GM21515 (cell line): ENCODE data around the gene EXOG.

ENCODE experiments used
- ATAC-seq: cut with Tn5 transposase; IDR thresholded peaks from one replicate; pipeline ENCODE4 v1.9.1; 2021; ENCODE audit not compliant: unreplicated experiment

Gene EXOG

DNA sequence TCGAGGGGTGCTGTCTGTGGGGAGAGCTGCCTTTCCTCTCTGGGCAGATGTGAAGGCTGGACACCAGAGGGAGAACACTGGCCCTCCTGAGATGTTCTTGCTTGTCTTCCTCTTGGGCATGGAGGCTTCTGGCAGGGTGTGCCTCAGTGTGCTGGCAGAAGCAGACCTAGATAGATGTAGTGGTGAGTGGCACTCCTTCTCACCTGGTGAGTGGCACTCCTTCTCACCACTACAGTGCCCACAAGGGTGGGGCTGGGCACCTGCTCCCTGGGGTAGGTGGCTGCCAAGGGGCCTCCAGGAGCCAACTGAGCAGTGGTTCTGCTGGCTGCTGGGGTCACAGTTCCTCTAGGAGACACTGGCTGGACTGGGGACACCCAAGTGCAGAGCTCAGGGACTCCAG, 23.8 kb upstream of the EXOG start:
- ATAC-seq: no peak

DNA sequence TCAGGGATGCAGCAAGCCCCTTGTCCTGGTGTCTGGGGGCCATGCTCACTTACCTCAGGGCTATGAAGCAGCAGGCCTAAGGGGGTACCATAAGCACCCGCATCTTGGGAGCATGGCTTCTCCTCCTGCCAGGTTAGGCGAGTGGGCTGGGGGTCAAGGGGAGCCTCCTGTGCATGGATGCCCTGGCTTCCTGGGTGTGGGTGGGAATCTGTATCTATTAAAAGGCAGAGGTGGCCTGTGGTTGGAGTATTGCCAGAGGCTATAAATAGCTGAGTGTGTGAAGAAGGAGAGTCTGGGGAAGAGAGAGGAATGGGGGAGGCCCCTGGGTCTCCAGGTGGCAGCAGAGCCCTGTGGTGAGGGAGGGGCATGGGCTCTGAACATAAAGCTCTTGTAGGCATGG, 22.9 kb upstream of the EXOG start:
- ATAC-seq: no peak

DNA sequence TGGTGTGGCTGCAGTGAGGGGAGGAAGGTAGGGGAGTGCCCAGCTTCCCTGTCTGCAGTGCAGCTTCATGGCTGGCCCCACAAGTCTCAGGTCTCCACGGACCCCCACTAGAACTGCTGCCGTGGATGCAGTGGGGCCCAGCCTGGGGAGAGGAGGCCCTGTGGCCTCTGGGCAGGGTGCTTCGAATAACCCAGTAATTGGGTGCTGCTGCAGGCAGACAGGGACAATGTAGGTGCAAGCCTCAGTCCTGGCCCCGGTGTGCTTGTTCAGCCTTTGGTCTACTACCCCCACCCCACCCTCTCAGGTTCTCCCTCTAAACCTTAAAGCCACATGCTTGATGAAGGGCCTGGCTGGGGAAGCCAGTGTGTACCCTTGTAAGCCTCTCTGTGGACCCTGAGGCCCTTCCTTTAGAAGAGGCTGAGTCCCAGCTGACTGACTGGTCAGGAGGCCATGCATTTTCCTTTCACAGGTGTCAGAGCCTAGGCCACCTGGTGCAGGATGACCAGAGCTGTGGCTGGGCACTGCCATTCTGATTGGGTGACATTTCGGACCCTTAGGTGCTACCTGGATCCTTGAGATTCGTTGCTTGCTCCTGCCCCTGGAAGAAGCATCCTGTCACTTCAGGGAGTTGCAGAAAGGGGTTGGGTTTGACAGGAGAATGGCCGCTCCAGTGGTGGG, 21.1 kb upstream of the EXOG start:
- no peak for ATAC-seq

DNA sequence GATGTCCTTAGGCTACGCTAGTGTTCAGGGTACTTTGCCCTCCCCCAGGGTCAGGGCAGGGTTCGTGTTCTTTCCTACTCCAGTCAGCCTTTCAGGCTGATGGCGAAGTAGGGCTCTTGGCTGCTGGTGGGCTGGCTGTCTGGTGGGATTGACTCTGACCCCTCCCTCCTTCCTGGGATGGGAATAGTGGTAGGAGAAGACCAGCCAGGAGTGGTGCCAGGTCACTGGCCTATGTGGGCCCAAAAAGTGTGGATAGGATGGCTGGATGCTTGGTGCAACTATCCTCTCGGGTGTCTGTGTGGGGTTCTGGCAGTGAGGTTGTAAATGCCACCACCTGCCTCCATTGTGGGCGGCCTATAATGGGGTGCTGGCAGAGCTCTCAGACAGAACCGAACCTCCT, 20.4 kb upstream of the EXOG start:
- no peak for ATAC-seq

DNA sequence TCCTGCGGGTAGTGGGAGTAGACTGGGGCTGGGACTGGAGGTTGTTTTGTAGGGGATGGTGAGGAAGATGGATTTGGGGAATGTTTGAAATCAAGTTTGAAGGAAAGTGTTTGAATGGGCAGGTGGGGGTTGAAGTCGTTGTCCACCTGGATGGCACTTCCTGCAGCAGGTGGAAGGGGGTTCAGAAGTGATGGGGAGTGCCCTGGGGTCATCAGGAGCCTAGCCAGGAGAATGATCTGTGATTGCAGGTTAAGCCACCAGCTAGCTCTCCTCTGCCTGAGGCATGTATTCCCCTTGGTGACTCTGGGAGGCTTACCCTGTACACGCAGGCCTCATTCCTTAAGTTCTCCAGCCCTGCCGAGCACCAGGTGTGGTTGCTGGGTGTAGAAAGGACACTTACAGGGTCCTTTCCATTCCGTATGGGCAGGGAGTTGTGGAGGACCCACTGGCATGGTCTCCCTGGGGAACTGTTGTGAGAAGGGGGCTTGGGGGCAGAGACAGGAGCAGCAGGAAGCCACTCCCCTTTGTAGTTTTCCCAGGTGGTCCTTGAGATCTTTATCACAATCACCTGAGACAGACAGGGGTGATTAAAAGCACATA, 19.9 kb upstream of the EXOG start:
- no peak for ATAC-seq

DNA sequence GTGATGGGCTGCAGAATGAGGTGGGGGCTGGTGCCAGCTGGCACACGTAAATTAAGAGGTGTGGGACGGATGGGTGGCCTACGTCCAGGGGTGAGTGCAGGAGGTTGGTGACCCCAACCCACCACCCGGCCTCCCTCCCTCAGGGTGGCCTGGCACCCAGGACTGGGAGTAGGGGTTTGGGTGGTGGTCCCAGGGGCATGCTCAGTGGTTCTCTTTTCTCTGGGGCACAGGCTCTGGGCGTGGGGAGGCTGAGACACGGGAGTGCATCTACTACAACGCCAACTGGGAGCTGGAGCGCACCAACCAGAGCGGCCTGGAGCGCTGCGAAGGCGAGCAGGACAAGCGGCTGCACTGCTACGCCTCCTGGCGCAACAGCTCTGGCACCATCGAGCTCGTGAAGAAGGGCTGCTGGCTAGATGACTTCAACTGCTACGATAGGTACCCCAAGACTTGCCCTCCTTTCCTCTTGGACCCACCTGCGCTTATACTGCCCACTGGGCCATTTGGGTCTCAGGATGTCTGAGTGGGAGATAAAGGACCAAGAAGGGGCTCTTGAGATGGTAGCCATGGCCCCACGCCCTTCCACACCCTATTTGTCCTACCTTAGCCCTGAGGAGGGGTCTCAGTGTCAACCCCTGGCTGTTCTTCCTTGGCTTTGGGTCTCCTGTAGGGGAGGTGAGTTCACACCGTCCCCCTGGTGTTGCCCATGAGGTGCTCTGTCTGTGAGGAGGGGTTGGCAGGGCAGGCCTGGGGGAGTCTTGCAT, 18.9 kb upstream of the EXOG start:
- ATAC-seq: no peak

DNA sequence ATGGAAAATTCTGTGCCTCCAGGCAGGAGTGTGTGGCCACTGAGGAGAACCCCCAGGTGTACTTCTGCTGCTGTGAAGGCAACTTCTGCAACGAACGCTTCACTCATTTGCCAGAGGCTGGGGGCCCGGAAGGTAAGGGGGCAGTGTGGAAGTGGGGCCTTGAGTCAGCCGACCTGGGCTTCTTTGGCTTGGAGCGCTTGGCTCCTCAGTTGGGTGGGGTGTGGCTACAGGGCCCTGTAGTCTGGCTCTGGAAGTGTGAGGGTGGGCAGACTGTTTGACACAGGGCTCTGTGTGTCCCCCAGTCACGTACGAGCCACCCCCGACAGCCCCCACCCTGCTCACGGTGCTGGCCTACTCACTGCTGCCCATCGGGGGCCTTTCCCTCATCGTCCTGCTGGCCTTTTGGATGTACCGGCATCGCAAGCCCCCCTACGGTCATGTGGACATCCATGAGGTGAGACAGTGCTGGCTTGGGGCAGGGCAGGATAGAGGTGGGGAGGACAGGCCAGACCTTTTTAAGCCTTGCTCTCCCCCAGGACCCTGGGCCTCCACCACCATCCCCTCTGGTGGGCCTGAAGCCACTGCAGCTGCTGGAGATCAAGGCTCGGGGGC, 18.2 kb upstream of the EXOG start:
- no peak for ATAC-seq

DNA sequence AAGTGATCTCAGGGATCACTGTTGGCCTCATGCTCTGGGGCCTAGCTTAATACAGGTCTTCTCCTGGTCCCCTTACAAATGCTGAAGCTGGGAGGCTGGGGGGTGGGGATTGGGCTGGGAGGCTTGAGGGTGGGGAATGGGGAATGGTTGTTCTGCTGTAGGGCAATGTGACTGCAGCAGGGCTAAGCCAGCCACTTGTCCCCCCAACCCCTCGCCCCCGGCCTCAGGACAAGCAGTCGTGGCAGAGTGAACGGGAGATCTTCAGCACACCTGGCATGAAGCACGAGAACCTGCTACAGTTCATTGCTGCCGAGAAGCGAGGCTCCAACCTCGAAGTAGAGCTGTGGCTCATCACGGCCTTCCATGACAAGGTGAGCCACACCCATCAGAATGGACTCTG, 17.2 kb upstream of the EXOG start:
- ATAC-seq: no peak

DNA sequence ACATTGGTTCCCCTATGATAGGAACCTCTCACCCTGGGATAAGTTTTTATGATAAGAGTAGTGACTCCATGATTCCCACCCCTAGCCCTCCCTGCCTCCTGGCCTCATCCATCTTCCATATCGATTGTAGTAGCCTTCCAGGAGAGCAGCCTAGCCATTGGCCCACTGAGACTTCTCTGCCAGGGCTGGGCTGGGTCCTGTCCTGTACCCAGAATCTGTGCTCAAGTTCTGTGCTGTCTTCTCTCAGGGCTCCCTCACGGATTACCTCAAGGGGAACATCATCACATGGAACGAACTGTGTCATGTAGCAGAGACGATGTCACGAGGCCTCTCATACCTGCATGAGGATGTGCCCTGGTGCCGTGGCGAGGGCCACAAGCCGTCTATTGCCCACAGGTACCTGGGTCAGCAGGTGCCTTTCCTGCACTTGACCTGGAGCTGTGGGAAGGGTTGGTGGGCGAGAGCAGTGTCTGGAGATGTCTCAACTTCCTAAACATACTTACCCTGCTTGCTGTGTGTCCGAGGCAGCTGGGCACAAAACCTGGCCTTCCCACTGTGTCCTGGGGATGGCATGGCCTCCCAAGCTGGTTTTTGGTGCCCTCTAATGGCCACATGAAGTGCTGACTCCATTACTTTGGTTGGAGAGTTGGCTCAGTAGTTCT, 16.6 kb upstream of the EXOG start:
- ATAC-seq: peak; percentile 52

DNA sequence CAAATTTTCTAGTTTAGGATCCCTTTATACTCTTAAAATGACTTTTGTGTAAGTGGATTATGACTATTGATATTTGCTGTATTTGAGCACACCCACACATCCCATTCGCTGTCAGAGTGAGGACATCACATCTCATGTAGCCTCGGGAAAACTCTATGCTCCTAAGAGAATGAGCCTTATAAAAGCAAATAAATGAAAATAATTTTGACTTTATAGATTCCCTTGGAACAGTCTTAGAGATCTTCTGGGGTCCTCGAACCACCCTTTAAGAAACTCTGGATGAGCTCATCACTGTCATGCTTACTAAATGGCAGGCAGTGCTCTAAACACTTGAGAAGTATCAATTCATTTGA, 16.1 kb upstream of the EXOG start:
- no peak for ATAC-seq

DNA sequence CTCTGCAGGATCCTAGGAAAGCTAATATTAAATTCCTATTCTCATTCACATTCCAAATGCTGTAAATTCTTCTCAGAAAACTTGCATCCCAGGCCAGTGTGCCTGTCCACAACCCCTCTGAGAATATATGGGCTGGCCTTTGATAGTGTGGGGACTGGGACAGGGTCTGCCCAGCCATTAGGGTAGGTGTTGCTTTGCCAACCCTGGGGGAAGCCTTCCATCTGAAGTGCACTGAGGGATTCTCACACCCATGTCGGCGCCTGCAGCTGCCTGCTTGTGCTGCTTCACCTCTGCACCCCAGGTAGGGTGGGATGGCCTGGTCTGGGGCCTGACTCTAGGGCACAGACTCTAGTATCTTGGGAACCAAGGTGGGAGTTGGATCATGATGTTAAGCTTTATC, 15.2 kb upstream of the EXOG start:
- no peak for ATAC-seq

DNA sequence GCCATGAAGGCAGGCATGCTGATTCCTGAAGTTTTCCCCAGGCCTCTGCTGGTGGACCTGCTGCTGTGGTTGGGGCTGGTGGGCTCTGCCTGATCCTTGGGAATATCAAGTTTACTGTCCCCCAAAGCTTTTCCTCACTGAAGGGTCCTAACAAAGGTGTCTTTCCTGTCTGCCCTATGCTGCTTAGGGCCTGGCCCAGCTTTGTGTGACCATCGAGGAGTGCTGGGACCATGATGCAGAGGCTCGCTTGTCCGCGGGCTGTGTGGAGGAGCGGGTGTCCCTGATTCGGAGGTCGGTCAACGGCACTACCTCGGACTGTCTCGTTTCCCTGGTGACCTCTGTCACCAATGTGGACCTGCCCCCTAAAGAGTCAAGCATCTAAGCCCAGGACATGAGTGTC, 13.2 kb upstream of the EXOG start:
- ATAC-seq: no peak

DNA sequence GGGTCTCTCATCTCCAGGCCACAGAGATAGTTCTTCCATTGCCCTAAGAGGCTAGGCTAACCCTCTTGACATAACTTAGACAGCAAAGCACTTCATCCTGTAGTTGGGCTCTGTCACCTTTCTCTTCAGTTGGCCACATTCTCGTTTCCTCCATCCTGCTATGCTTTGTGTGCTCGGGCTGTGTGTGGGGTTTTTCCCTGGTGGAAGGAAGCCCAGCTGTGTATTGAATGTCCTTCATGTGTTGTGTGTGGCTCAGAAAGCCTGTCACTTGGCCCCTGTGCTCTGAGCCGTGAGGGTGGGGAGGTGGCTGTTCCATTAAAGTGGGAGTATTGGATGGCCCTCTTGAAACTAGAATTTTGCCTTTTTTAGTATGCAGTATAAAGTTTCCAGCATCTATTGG, 8.8 kb upstream of the EXOG start:
- peak; percentile 93 for ATAC-seq

DNA sequence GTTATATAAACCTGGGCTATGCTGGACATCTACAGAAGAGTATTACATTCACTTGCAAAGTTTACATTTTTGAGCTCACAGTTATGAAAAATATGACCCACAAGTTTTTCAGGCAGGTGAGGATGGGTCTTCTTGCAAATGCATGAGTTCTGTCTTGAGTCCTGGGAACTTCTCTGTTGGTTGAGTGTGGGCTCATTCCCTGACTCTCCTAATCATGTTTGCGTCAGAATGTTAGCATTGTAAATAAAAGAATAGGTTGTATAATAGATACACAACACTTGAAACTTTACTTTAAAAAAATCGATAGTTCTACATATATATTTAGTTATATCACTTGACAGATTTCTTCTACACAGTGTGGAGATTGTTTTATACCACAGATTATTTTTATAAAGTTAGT, 7.2 kb upstream of the EXOG start:
- ATAC-seq: no peak

DNA sequence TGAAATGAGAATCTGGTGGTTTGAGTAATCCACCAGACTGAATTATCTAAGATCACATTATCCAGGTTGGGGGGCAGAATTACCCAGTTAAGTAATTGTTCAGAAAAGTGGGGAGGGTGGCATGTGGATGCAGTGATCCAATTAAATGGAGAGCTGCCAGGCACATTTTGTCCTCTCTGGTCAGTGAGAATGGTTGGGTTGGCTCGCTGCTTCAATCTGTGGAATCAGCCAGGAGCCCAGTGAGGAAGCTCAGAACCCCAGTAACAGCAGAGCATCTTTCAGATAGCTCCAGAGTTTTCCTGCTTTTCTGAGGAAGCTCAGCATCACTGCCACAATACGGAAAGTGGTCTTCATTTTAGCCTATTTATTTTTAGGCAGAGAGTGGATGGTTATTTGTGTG, 6.4 kb upstream of the EXOG start:
- no peak for ATAC-seq

DNA sequence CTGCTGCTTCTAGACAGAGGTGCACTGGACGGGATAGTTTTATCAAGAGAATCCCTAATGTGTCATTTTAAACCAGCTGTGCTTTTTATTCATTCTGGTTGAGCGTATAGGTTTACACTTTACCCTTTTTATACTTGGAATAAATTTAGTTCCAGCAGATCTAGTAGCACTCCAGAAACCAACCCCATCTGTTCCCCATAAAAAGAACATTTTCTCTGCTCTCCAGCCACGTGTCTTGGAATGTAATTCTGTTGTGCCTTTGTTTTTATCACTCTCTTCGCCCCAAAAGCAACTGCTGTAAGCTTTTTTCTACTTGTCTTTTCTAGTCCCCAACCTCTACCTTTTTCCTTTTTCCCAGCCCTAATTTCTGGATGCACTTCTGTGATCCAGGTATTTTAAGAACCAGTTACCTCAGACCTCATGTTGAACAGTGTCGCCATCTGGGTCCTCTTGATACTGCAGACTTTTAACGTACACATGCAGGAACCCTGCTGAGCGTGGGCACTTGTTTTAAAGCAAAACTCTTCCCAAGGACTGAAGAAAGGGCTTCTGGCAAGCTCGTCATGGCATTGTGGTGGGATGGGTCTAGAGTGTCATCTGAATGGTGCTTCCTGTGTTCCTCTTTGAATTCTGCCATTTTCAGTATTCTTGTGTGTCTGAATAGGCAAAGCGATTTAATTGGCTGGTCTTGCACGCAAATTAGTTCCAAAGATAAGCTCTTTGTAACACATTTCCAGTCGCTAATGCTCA, 5.7 kb upstream of the EXOG start:
- ATAC-seq: no peak

DNA sequence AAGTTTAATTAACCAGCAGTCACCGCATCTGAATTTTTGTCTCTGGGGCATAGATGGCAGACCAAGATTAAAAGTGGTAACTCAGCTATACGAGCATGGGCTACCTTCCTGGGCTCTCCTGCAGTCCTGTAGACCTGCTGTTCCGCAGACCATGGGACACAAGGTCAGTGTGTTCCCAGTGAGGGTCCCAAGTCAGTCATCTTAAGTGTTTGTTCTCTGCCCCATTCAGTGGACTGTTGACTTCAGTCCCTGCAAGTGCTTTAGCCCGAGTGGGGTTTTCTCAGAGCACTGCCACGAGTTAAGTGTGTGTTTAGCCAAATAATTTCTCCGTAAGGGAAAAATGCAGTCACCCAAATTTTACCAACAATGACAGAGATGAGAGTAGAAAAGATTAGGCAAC, 4.9 kb upstream of the EXOG start:
- ATAC-seq: no peak

DNA sequence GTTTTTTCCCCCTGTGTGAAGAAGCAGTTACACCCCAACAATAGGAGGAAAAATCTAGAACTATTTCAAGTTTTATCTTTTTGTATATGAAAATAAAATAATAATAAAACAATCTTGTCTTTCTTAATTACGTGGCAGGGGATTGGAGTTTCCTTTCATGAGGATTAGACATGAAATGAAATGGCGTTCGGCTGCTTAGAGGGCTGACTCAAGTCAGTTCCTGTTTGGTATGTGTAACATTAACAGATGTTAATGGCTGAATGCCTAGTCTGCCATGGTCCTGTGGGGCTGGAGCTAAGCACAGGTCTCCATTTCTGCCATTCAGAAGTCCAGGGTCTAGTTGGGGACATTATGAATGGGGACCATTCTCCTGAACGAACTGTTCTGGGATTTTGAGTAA, 3.1 kb upstream of the EXOG start:
- no peak for ATAC-seq

DNA sequence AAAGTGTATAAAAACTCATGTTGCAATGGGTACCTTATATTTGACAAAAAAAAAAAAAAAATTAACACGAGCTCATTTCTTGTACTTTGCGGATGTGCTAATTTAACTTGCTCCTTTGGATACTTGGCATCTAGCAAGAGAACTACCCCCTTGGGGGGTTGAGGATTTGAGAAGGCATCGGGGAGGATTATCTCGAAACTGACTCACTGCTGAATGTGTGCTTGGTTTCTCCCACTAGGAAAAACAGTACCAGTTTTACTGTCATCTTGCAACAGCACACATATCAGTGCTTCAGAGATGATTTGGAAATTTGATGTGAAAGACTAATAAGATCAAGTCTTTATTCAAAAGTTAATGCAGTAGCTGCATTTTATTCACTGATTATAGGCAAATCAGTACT, 891 bp downstream of the EXOG start:
- no peak for ATAC-seq

DNA sequence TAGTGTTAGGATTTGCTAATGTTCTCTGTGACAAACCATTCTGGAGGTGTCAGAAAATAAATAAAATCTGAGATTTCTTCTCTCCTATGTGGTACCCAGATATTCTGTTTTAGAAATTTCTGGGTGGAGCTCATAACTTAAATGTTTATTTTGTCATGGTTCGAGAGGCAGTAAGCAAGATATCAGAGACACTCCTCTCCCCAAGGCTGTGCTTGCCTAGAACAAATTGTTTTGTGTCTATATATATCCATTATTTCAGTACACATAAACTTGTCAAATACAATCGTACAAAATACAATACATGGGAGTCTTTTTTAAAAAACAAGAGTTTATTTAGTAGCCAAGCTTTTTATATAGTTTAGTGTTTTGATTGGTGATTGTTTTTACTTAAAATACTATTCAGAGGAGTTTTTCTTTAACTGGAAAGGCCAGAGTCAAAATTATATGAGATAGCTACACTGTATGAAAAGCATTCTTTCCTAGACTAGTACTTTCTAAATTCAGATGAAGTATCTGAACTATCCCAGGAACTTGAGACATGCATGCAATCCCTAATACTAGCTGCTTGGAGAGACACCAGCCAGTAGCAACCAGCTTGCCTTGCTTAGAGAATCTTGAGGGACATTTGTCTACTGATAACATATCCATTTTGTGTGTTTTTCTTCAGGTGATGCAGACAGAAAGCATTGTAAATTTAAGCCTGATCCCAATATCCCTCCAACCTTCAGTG, 4.7 kb downstream of the EXOG start:
- ATAC-seq: no peak
